Measurements from ENCODE around the gene IFT81. TPM values are rescaled to one million over a fixed set of nuclear protein-coding genes. Genes with fewer than 3 reads are reported as not detected.

IFT81 gene
- polyA plus RNA-seq, 3 donors, result 0.39 to 0.97 (median 0.47) TPM

DNA sequence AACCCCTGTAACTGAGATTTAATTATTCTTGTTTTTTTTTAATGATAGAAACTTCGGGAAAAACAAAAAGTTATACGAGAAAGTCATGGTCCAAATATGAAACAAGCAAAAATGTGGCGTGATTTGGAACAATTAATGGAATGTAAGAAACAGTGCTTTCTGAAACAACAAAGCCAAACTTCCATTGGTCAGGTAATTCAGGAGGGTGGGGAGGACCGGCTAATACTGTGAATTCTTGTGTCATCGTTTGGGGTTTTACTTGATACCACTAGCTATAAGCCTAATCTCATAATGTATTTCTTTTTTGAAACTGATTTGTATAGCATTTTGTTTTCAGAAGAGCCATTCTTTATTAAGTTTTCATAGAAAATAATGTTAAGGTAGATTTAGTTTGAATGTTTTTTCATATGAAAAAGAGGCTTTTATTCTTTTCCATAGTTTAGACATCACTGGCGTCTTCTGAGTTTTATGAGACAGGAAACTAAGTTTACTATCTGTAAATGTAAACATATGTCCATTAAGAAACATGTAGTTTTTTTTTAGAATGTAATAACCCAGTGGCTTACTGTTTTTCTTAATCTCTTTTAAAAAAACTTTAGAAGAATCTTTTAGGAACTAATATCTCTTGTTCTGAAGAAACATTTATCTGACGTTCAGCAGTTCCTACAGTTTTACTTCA lies 94.0 kb downstream of the IFT81 start:
- Histone ChIP-seq H3K36me3 (replicated peaks in 1 of 2; ENCODE audit: control insufficient read depth in 1 of 2, insufficient read depth in 2 of 2, low read length in 2 of 2) (no peaks in the 10 kb centered on the region), H3K79me2 (ENCODE audit: insufficient read depth, low read length) (no peaks in the 10 kb centered on the region), H4K20me1 (ENCODE audit: insufficient read depth, low read length) (no peaks in the 10 kb centered on the region), H3K4me1 (ENCODE audit: control insufficient read depth in 1 of 2, insufficient read depth in 2 of 2, low read length in 2 of 2) (no peaks in the 10 kb centered on the region), H3K9ac (ENCODE audit: insufficient read depth, low read length, poor library complexity, severe bottlenecking) (no peak overlapping the region), H2AFZ (ENCODE audit: insufficient read depth, low read depth, low read length, poor library complexity, severe bottlenecking) (no peak overlapping the region), H3K9me3 (replicated peaks in 1 of 2; ENCODE audit: control insufficient read depth in 1 of 2, insufficient read depth in 1 of 2, low read length in 2 of 2) (peaks cover 0 to 2% of the 10 kb centered on the region in 2 donors), H3K4me2 (replicated peaks; ENCODE audit: extremely low read depth, low read length, poor library complexity, severe bottlenecking) (no peak overlapping the region), H3K4me3 (replicated peaks in 1 of 3; ENCODE audit: low read depth in 2 of 3, low read length in 3 of 3) (no peak overlapping the region), H3K27ac (ENCODE audit: low read depth in 1 of 2, low read length in 2 of 2) (no peak overlapping the region), H3K27me3 (ENCODE audit: control insufficient read depth in 2 of 2, insufficient read depth in 2 of 2, low read length in 2 of 2) (no peaks in the 10 kb centered on the region)
- Mint-ChIP-seq H3K4me1 (no peaks in the 10 kb centered on the region), H3K4me3 (no peak overlapping the region), H3K9me3 (peaks cover 0 to 3% (median under 1%) of the 10 kb centered on the region in 7 donors), H3K36me3 (no peaks in the 10 kb centered on the region), H3K27ac (no peak overlapping the region), H3K27me3 (ENCODE audit: low read depth in 3 of 3) (peaks cover 0 to 1% (median 0%) of the 10 kb centered on the region in 3 donors)
- TF ChIP-seq, protein P1, sequence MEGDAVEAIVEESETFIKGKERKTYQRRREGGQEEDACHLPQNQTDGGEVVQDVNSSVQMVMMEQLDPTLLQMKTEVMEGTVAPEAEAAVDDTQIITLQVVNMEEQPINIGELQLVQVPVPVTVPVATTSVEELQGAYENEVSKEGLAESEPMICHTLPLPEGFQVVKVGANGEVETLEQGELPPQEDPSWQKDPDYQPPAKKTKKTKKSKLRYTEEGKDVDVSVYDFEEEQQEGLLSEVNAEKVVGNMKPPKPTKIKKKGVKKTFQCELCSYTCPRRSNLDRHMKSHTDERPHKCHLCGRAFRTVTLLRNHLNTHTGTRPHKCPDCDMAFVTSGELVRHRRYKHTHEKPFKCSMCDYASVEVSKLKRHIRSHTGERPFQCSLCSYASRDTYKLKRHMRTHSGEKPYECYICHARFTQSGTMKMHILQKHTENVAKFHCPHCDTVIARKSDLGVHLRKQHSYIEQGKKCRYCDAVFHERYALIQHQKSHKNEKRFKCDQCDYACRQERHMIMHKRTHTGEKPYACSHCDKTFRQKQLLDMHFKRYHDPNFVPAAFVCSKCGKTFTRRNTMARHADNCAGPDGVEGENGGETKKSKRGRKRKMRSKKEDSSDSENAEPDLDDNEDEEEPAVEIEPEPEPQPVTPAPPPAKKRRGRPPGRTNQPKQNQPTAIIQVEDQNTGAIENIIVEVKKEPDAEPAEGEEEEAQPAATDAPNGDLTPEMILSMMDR (IDR thresholded peaks at IDR 0.05), result no peak
- no CpG with 5 or more reads among the region's 7 CpGs for WGBS (ENCODE audit: insufficient coverage)
- no peak for DNase-seq
- intact Hi-C loops (cut with micrococcal nuclease), result no loop called here

DNA sequence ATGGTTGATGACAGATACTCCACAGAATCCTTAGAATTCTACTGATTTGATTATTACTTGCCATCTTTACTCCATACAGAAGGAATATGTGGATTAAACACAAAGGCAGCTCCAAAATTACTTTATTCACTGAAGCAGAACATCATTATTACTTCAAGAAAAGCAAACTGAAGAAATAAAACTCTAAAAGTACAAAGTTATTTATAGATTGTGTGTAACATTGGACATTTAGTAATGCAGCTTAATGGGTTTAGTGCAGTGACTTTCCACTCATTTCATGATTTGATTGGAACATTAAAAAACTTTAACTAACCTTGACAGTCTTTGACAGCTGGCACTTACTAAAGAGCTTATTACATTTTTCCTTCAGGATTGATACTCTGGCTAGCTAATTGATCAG lies 97.9 kb downstream of the IFT81 start:
- Histone ChIP-seq H3K27me3 (ENCODE audit: control insufficient read depth in 2 of 2, insufficient read depth in 2 of 2, low read length in 2 of 2) (no peaks in the 10 kb centered on the region), H3K4me3 (replicated peaks in 1 of 3; ENCODE audit: low read depth in 2 of 3, low read length in 3 of 3) (no peak overlapping the region), H2AFZ (ENCODE audit: insufficient read depth, low read depth, low read length, poor library complexity, severe bottlenecking) (peak overlapping the region; percentile 3), H4K20me1 (ENCODE audit: insufficient read depth, low read length) (no peaks in the 10 kb centered on the region), H3K79me2 (ENCODE audit: insufficient read depth, low read length) (no peaks in the 10 kb centered on the region), H3K9ac (ENCODE audit: insufficient read depth, low read length, poor library complexity, severe bottlenecking) (no peak overlapping the region), H3K27ac (ENCODE audit: low read depth in 1 of 2, low read length in 2 of 2) (no peak overlapping the region), H3K4me2 (replicated peaks; ENCODE audit: extremely low read depth, low read length, poor library complexity, severe bottlenecking) (no peak overlapping the region), H3K36me3 (replicated peaks in 1 of 2; ENCODE audit: control insufficient read depth in 1 of 2, insufficient read depth in 2 of 2, low read length in 2 of 2) (no peaks in the 10 kb centered on the region), H3K4me1 (ENCODE audit: control insufficient read depth in 1 of 2, insufficient read depth in 2 of 2, low read length in 2 of 2) (peaks cover 15 to 18% of the 10 kb centered on the region in 2 donors), H3K9me3 (replicated peaks in 1 of 2; ENCODE audit: control insufficient read depth in 1 of 2, insufficient read depth in 1 of 2, low read length in 2 of 2) (no peaks in the 10 kb centered on the region)
- Mint-ChIP-seq H3K4me1 (peaks cover 16% of the 10 kb centered on the region), H3K27me3 (ENCODE audit: low read depth in 3 of 3) (peaks cover 0 to 1% (median 0%) of the 10 kb centered on the region in 3 donors), H3K27ac (no peak overlapping the region), H3K9me3 (no peaks in the 10 kb centered on the region), H3K36me3 (no peaks in the 10 kb centered on the region), H3K4me3 (no peak overlapping the region)
- no peak for DNase-seq
- TF ChIP-seq, protein P1 (IDR thresholded peaks at IDR 0.05), result no peak
- intact Hi-C loops (cut with micrococcal nuclease), result loop anchor here in 1 of 2 donors (10.0 kb wide), 1 partner anchor 97 kb away; the partner anchor contains the start of gene IFT81

All from CD14-positive monocyte (primary cell).